OCI-LY1 (cell line): ENCODE data around the gene PTPN13.

Experiments
- EZH2 ChIP-seq: fragments of 200-600 bp; sonication (generic), shearing (Covaris generic); IDR thresholded peaks from 2 replicates; pipeline ENCODE4 v1.8.0; 2017; ENCODE audit warnings: borderline replicate concordance, mixed run types, mild to moderate bottlenecking, antibody characterized with exemption, low read length, moderate library complexity, mixed read lengths
- TF ChIP-seq, protein P1 (sequence below): fragments of 200-600 bp; sonication (generic), shearing (Covaris generic); IDR thresholded peaks from 2 replicates; pipeline ENCODE4 v1.5.1; 2017; ENCODE audit warnings: mild to moderate bottlenecking, antibody characterized with exemption, low read length, moderate library complexity, mixed read lengths

DNA sequence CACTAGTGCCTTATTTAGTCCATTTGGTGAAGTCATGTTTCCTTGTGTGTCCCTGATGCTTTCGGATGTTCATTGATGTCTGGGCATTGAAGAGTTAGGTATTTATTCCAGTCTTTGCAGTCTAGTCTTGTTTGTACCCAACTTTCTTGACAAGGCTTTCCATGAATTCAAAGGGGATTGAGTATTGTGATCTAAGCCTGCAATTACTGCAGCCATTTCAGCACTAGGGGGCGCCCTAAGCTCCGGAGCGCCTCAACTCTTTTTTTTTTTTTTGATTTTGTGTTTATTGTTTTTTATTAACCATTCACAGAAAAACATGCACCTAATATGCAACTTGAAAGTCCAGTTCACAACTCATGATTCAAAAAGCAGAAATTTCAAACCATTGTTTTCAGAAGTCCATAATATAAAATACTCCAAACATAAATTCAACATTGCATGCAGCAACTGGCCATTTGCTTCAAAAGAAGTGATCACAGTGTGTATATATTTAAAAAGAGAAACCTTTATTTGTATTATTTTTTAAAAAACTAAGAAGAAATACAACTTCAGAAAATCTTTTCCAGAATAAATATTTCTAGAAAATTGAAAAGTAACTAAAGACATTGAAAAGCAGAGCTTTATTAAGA lies 59.2 kb downstream of the PTPN13 start:
- TF ChIP-seq, protein P1, sequence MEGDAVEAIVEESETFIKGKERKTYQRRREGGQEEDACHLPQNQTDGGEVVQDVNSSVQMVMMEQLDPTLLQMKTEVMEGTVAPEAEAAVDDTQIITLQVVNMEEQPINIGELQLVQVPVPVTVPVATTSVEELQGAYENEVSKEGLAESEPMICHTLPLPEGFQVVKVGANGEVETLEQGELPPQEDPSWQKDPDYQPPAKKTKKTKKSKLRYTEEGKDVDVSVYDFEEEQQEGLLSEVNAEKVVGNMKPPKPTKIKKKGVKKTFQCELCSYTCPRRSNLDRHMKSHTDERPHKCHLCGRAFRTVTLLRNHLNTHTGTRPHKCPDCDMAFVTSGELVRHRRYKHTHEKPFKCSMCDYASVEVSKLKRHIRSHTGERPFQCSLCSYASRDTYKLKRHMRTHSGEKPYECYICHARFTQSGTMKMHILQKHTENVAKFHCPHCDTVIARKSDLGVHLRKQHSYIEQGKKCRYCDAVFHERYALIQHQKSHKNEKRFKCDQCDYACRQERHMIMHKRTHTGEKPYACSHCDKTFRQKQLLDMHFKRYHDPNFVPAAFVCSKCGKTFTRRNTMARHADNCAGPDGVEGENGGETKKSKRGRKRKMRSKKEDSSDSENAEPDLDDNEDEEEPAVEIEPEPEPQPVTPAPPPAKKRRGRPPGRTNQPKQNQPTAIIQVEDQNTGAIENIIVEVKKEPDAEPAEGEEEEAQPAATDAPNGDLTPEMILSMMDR: peak; percentile 80
- TF ChIP-seq EZH2: no peak
